GM21825 (cell line): Measurements from ENCODE around the gene RAD51B.
"Not testable (repeated sequence)": the region's sequence is repeated elsewhere in the genome, so short reads cannot be mapped to it uniquely, and the experiment has no call there.

Experiments
- ATAC-seq: cut with Tn5 transposase; IDR thresholded peaks from one replicate; pipeline ENCODE4 v1.9.1; 2021; ENCODE audit warnings: mild to moderate bottlenecking, moderate library complexity; ENCODE audit not compliant: unreplicated experiment

Gene RAD51B

GRCh38 chr14:68016255-68016914 lies 196.8 kb downstream of the RAD51B start:
- ATAC-seq: no peak

GRCh38 chr14:68018598-68018997 lies 199.0 kb downstream of the RAD51B start:
- no peak for ATAC-seq

GRCh38 chr14:68020493-68020892 lies 200.9 kb downstream of the RAD51B start:
- no peak for ATAC-seq

- ATAC-seq: no peak
These were observed 201.6 kb downstream of the RAD51B start for GRCh38 chr14:68020999-68021663.

- no peak for ATAC-seq
These were observed 207.7 kb downstream of the RAD51B start for GRCh38 chr14:68027276-68027675.

- ATAC-seq: no peak
These were observed 208.5 kb downstream of the RAD51B start for GRCh38 chr14:68028075-68028474.

GRCh38 chr14:68031011-68031410 lies 211.4 kb downstream of the RAD51B start:
- not testable (repeated sequence) for ATAC-seq

GRCh38 chr14:68032154-68032553 lies 212.6 kb downstream of the RAD51B start:
- ATAC-seq: no peak

- ATAC-seq: no peak
These were observed 213.9 kb downstream of the RAD51B start for GRCh38 chr14:68033336-68033932.

GRCh38 chr14:68034896-68035295 lies 215.3 kb downstream of the RAD51B start:
- no peak for ATAC-seq

GRCh38 chr14:68036202-68036601 lies 216.6 kb downstream of the RAD51B start:
- ATAC-seq: no peak

- ATAC-seq: no peak
These were observed 220.0 kb downstream of the RAD51B start for GRCh38 chr14:68039593-68039992.

- no peak for ATAC-seq
These were observed 221.2 kb downstream of the RAD51B start for GRCh38 chr14:68040633-68041369.

- no peak for ATAC-seq
These were observed 222.3 kb downstream of the RAD51B start for GRCh38 chr14:68041876-68042354.

- no peak for ATAC-seq
These were observed 223.1 kb downstream of the RAD51B start for GRCh38 chr14:68042586-68043210.

GRCh38 chr14:68043752-68044151 lies 224.2 kb downstream of the RAD51B start:
- ATAC-seq: no peak

- ATAC-seq: no peak
These were observed 228.3 kb downstream of the RAD51B start for GRCh38 chr14:68047906-68048305.

GRCh38 chr14:68048815-68049214 lies 229.2 kb downstream of the RAD51B start:
- ATAC-seq: not testable (repeated sequence)

- no peak for ATAC-seq
These were observed 230.6 kb downstream of the RAD51B start for GRCh38 chr14:68050177-68050576.

GRCh38 chr14:68051146-68051545 lies 231.6 kb downstream of the RAD51B start:
- ATAC-seq: no peak

GRCh38 chr14:68060198-68060597 lies 240.6 kb downstream of the RAD51B start:
- no peak for ATAC-seq
